ENCODE data around the gene SLC22A23. TPM values are rescaled to one million over a fixed set of nuclear protein-coding genes. Genes with fewer than 3 reads are reported as not detected.
A peak's percentile ranks its signal among the peaks of the same experiment; 100 is the strongest.

The SLC22A23 gene
- total RNA-seq, 1 experiment from 2014 or later: 6.8 TPM

GRCh38 chr6:3318821-3319540, 137.9 kb downstream of the SLC22A23 start:
- no peak overlapping the region for H2BK15ac ChIP-seq (ENCODE audit: low read depth, low read length)
- H2AFZ ChIP-seq (ENCODE audit: low read length): no peak overlapping the region
- H3K4ac ChIP-seq (ENCODE audit: low read depth, low read length): no peak overlapping the region
- Mint-ChIP-seq H3K4me1 (peaks cover 2 to 6% of the 10 kb centered on the region in 2 experiments; a peak in 3 of 4 replicates), H3K4me3 (no peak overlapping the region), H3K27me3 (ENCODE audit: low read depth) (no peaks in the 10 kb centered on the region; the same call in 1 of the 2 replicates), H3K27ac (peak overlapping the region in 2 of 3 experiments; percentile 16 to 63; a peak in 2 of 7 replicates), H3K36me3 (ENCODE audit: insufficient read depth in 1 of 3, low read depth in 3 of 3) (peaks cover 0 to 17% (median 0%) of the 10 kb centered on the region in 3 experiments; a peak in 2 of 7 replicates), H3K9me3 (no peaks in the 10 kb centered on the region)
- H2BK20ac ChIP-seq (ENCODE audit: low read depth, low read length, poor library complexity, severe bottlenecking): no peak overlapping the region
- no peak overlapping the region; the same call in 1 of the 2 replicates for H3K14ac ChIP-seq (ENCODE audit: insufficient read depth, low read length)
- H3K4me1 ChIP-seq (ENCODE audit: insufficient read depth, low read length): no peaks in the 10 kb centered on the region
- no peaks in the 10 kb centered on the region for H4K20me1 ChIP-seq (ENCODE audit: control insufficient read depth, insufficient read depth, insufficient read length)
- H3K9me3 ChIP-seq (ENCODE audit: control insufficient read depth, low read depth, low read length): no peaks in the 10 kb centered on the region
- H2BK12ac ChIP-seq (ENCODE audit: insufficient read length, low read depth, low read length): no peak overlapping the region
- H3K27ac ChIP-seq (ENCODE audit: insufficient read length, low read depth, low read length): no peak overlapping the region
- H2AK5ac ChIP-seq (ENCODE audit: insufficient read length, low read length): no peak overlapping the region
- no peak overlapping the region for H3K23ac ChIP-seq (ENCODE audit: insufficient read length, low read depth, low read length)
- H3K9ac ChIP-seq (ENCODE audit: extremely low read depth, insufficient read length, low read length): no peak overlapping the region
- no peak for DNase-seq
- H3K23me2 ChIP-seq (ENCODE audit: insufficient read length, low read depth, low read length, poor library complexity, severe bottlenecking): no peaks in the 10 kb centered on the region
- no peak overlapping the region for H3K56ac ChIP-seq (ENCODE audit: insufficient read length, low read depth, low read length)
- H3K4me2 ChIP-seq (ENCODE audit: insufficient read depth, insufficient read length, low read length): no peak overlapping the region
- H3K18ac ChIP-seq (ENCODE audit: insufficient read length, low read depth, low read length): no peak overlapping the region
- no peak overlapping the region for H4K5ac ChIP-seq (ENCODE audit: insufficient read length, low read depth, low read length)
- no peak overlapping the region for H3T11ph ChIP-seq (ENCODE audit: low read length)
- no peak overlapping the region for H4K8ac ChIP-seq (replicated peaks; ENCODE audit: insufficient read length, low read depth, low read length)
- H2BK5ac ChIP-seq (ENCODE audit: insufficient read length, low read length): no peak overlapping the region
- no peak overlapping the region for H2BK120ac ChIP-seq (ENCODE audit: low read depth, low read length, poor library complexity, severe bottlenecking)
- H3K27me3 ChIP-seq (ENCODE audit: insufficient read depth, low read length): no peaks in the 10 kb centered on the region
- TF ChIP-seq CTCF (conservative IDR thresholded peaks at IDR 0.05): no peak
- no peaks in the 10 kb centered on the region; the same call in 1 of the 2 replicates for H3K79me2 ChIP-seq (ENCODE audit: insufficient read depth, low read length)
- H4K91ac ChIP-seq (ENCODE audit: insufficient read length, low read depth, low read length): no peak overlapping the region
- no CpG with 5 or more reads among the region's 13 CpGs for WGBS (ENCODE audit: extremely low coverage, insufficient read length, low lambda C conversion rate)
- no peaks in the 10 kb centered on the region for H3K79me1 ChIP-seq (ENCODE audit: insufficient read depth, low read depth, low read length, poor library complexity, severe bottlenecking)
